ENCODE results near the gene KIF5A.
A peak's percentile ranks its signal among the peaks of the same experiment; 100 is the strongest.

Gene KIF5A

DNA sequence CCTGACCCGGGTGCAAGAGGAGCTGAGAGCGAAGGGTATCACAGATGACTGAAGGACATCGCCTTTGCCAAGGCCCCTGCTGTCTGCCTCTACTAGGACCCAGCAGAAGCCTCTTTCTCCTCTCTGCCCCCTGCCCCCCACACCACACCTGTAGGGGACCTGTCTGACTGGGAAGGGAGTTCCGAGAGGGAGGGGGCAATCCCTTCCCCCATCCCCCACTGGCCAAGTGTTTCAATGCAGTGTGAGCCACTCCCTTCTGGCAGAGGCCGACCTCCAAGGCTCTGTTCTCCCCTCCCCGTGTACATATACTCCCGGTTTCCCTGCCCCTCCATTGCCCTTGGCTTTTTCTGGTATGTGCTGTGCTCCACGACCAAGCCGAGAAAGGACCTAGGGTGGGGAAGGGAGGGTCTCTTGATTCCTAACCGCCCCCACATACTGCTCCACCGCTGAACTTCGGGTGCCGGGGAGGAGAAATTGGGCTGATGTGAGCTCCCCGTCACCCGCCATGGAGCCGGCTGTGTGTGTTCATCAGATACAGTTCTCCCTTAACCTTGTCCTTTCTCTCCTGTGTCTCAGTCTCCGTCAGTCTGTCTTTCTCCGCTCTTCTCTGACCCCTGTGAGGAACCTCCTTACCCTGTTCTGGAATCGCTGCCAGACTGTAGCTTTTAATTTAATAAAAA, 59.4 kb downstream of the KIF5A start:
- Histone ChIP-seq H2BK120ac (ENCODE audit: low read depth, low read length) (no peak overlapping the region), H2BK15ac (ENCODE audit: low read length) (no peak overlapping the region), H3K4ac (ENCODE audit: low read length) (no peak overlapping the region), H3K27ac (replicated peaks; ENCODE audit: low read length) (no peak overlapping the region), H3K23ac (ENCODE audit: low read depth, low read length, poor library complexity) (no peak overlapping the region), H2BK12ac (ENCODE audit: low read length) (no peak overlapping the region), H3K9me3 (replicated peaks in 1 of 2; ENCODE audit: control insufficient read depth in 2 of 2, insufficient read depth in 1 of 2, low read depth in 1 of 2, low read length in 2 of 2) (no peaks in the 10 kb centered on the region), H2AFZ (ENCODE audit: low read length) (no peak overlapping the region), H3K79me1 (ENCODE audit: low read depth, low read length) (no peaks in the 10 kb centered on the region), H3K4me3 (ENCODE audit: low read length in 2 of 2) (no peak overlapping the region), H3K36me3 (replicated peaks in 1 of 2; ENCODE audit: control insufficient read depth in 2 of 2, insufficient read depth in 2 of 2, low read length in 2 of 2) (peaks cover 18 to 44% of the 10 kb centered on the region in 2 donors), H2AK5ac (ENCODE audit: low read depth, low read length) (no peak overlapping the region), H4K91ac (ENCODE audit: low read depth, low read length, poor library complexity) (no peak overlapping the region), H3K14ac (ENCODE audit: low read length) (no peak overlapping the region), H4K8ac (ENCODE audit: low read depth, low read length) (no peak overlapping the region), H3K27me3 (ENCODE audit: control insufficient read depth in 3 of 3, insufficient read depth in 3 of 3, low read depth in 1 of 3, low read length in 3 of 3) (peaks cover 0 to 5% (median 0%) of the 10 kb centered on the region in 3 experiments), H3K4me2 (ENCODE audit: insufficient read depth, low read length, poor library complexity, severe bottlenecking) (no peak overlapping the region), H3K4me1 (ENCODE audit: control insufficient read depth in 2 of 2, insufficient read depth in 1 of 2, low read depth in 1 of 2, low read length in 2 of 2) (peaks cover 14 to 16% of the 10 kb centered on the region in 2 donors), H3K9ac (ENCODE audit: low read depth, low read length, poor library complexity) (no peak overlapping the region), H2BK5ac (ENCODE audit: low read length) (no peak overlapping the region), H3K18ac (ENCODE audit: low read length) (no peak overlapping the region)
- WGBS, 2 donors (ENCODE audit: extremely low coverage in 2 of 2, insufficient read length in 2 of 2, insufficient replicate concordance in 1 of 2), result no CpG with 5 or more reads among the region's 19 CpGs
- no peak for DNase-seq (ENCODE audit: low spot score)

DNA sequence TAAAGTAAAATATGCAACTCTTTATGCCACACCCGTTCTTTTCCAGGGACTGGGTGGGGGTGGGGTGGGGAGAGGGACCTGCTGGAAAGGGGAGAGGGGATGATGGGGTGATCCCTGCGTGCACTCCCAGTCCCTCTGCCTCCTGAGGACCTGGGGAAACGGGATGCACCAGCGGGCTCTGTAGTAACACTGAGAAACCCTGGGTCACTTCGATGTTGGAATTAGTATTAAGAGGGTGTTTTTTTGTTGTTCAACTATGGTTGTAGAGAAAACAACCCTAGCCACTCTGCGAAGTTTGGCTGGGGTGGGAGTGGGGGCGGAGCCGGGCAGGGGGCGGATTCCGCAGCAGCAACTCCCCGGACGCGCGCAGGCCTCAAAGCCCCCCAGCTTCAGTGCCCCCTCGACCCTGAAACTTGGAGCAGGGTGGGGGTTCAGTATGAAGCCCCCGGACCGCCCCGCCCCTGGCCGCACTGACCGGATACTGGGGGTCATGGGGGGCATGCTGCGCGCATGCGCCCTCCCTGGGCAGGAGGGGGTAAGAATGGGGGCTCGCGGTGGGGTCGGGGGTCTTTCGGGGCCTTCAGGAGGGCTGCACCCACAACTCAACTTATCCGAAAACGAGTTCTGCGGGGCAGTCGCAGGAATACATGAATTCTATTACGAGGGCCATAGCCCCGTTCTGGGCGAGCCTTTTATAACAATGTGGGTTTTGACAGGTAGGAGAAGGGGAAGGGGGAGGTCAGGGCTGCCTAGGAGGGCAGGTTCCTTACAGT, 60.1 kb downstream of the KIF5A start:
- Histone ChIP-seq H3K4me1 (ENCODE audit: control insufficient read depth in 2 of 2, insufficient read depth in 1 of 2, low read depth in 1 of 2, low read length in 2 of 2) (peaks cover 14 to 16% of the 10 kb centered on the region in 2 donors), H3K9me3 (replicated peaks in 1 of 2; ENCODE audit: control insufficient read depth in 2 of 2, insufficient read depth in 1 of 2, low read depth in 1 of 2, low read length in 2 of 2) (no peaks in the 10 kb centered on the region)
- no CpG with 5 or more reads among the region's 34 CpGs for WGBS, 2 donors (ENCODE audit: extremely low coverage in 2 of 2, insufficient read length in 2 of 2, insufficient replicate concordance in 1 of 2)

DNA sequence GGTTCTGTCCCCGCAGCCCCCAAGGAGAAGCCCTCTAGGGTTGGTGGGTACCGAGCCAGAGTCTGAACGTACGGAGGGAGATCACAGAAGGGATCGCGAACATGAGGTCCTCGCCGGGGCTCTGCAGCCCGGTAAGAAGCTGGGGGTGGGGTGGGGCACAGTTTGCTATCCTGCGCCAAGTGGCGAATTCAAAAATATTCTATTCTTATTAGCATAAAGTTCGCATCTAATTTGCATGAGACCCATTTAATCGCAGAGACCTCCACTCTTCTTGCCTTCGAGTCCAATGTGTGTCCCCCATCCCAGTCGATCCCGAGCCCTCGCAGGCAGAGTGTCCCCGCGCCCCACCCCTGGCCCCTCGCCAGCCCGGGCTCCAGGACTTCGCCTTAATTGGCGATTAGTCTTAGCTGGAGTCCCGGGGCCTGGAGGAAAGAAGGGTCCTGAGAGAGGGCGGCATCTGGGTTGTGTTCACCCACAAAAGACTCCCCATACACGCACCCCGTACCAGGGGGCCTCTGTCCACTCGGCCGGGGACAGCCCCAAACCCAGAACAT, 60.8 kb downstream of the KIF5A start:
- peak overlapping the region; percentile 44 for H3K18ac ChIP-seq (ENCODE audit: low read length)
- no peak overlapping the region for H4K91ac ChIP-seq (ENCODE audit: low read depth, low read length, poor library complexity)
- no CpG with 5 or more reads among the region's 29 CpGs for WGBS, 2 donors (ENCODE audit: extremely low coverage in 2 of 2, insufficient read length in 2 of 2, insufficient replicate concordance in 1 of 2)
- H2BK120ac ChIP-seq (ENCODE audit: low read depth, low read length), result no peak overlapping the region
- peak overlapping the region; percentile 14 for H2BK15ac ChIP-seq (ENCODE audit: low read length)
- peak overlapping the region; percentile 61 to 84 for H3K4me3 ChIP-seq (ENCODE audit: low read length in 2 of 2)
- H3K4me2 ChIP-seq (ENCODE audit: insufficient read depth, low read length, poor library complexity, severe bottlenecking), result peak overlapping the region; percentile 81
- H2BK12ac ChIP-seq (ENCODE audit: low read length), result no peak overlapping the region
- no peak overlapping the region for H3K27ac ChIP-seq (replicated peaks; ENCODE audit: low read length)
- H3K4ac ChIP-seq (ENCODE audit: low read length), result no peak overlapping the region
- H3K14ac ChIP-seq (ENCODE audit: low read length), result no peak overlapping the region
- H3K9me3 ChIP-seq (replicated peaks in 1 of 2; ENCODE audit: control insufficient read depth in 2 of 2, insufficient read depth in 1 of 2, low read depth in 1 of 2, low read length in 2 of 2), result no peaks in the 10 kb centered on the region
- no peak overlapping the region for H4K8ac ChIP-seq (ENCODE audit: low read depth, low read length)
- H2BK5ac ChIP-seq (ENCODE audit: low read length), result no peak overlapping the region
- DNase-seq (ENCODE audit: low spot score), result no peak
- H2AK5ac ChIP-seq (ENCODE audit: low read depth, low read length), result peak overlapping the region; percentile 19
- no peak overlapping the region for H3K23ac ChIP-seq (ENCODE audit: low read depth, low read length, poor library complexity)
- H3K79me1 ChIP-seq (ENCODE audit: low read depth, low read length), result no peaks in the 10 kb centered on the region
- H2AFZ ChIP-seq (ENCODE audit: low read length), result peak overlapping the region; percentile 97
- H3K36me3 ChIP-seq (replicated peaks in 1 of 2; ENCODE audit: control insufficient read depth in 2 of 2, insufficient read depth in 2 of 2, low read length in 2 of 2), result peaks cover 22 to 58% of the 10 kb centered on the region in 2 donors
- H3K9ac ChIP-seq (ENCODE audit: low read depth, low read length, poor library complexity), result peak overlapping the region; percentile 71
- H3K27me3 ChIP-seq (ENCODE audit: control insufficient read depth in 3 of 3, insufficient read depth in 3 of 3, low read depth in 1 of 3, low read length in 3 of 3), result peaks cover 0 to 5% (median 0%) of the 10 kb centered on the region in 3 experiments
- H3K4me1 ChIP-seq (ENCODE audit: control insufficient read depth in 2 of 2, insufficient read depth in 1 of 2, low read depth in 1 of 2, low read length in 2 of 2), result peaks cover 10 to 11% of the 10 kb centered on the region in 2 donors

More for the DNA sequence above, 60.1 kb downstream of the KIF5A start:
- H4K91ac ChIP-seq (ENCODE audit: low read depth, low read length, poor library complexity), result no peak overlapping the region
- H4K8ac ChIP-seq (ENCODE audit: low read depth, low read length), result no peak overlapping the region
- H3K27me3 ChIP-seq (ENCODE audit: control insufficient read depth in 3 of 3, insufficient read depth in 3 of 3, low read depth in 1 of 3, low read length in 3 of 3), result peaks cover 0 to 5% (median 0%) of the 10 kb centered on the region in 3 experiments
- no peak overlapping the region for H3K27ac ChIP-seq (replicated peaks; ENCODE audit: low read length)
- no peak overlapping the region for H2BK5ac ChIP-seq (ENCODE audit: low read length)
- H3K4ac ChIP-seq (ENCODE audit: low read length), result no peak overlapping the region
- H3K23ac ChIP-seq (ENCODE audit: low read depth, low read length, poor library complexity), result no peak overlapping the region
- H2BK15ac ChIP-seq (ENCODE audit: low read length), result peak overlapping the region; percentile 14
- H2AK5ac ChIP-seq (ENCODE audit: low read depth, low read length), result peak overlapping the region; percentile 19
- H3K14ac ChIP-seq (ENCODE audit: low read length), result no peak overlapping the region
- peak overlapping the region; percentile 44 for H3K18ac ChIP-seq (ENCODE audit: low read length)
- no peaks in the 10 kb centered on the region for H3K79me1 ChIP-seq (ENCODE audit: low read depth, low read length)
- H2BK12ac ChIP-seq (ENCODE audit: low read length), result no peak overlapping the region
- peak overlapping the region; percentile 71 for H3K9ac ChIP-seq (ENCODE audit: low read depth, low read length, poor library complexity)
- peaks cover 20 to 51% of the 10 kb centered on the region in 2 donors for H3K36me3 ChIP-seq (replicated peaks in 1 of 2; ENCODE audit: control insufficient read depth in 2 of 2, insufficient read depth in 2 of 2, low read length in 2 of 2)
- peak overlapping the region; percentile 81 for H3K4me2 ChIP-seq (ENCODE audit: insufficient read depth, low read length, poor library complexity, severe bottlenecking)
- H3K4me3 ChIP-seq (ENCODE audit: low read length in 2 of 2), result peak overlapping the region in 1 of 2 donors; percentile 76
- DNase-seq (ENCODE audit: low spot score), result no peak
- H2BK120ac ChIP-seq (ENCODE audit: low read depth, low read length), result no peak overlapping the region
- H2AFZ ChIP-seq (ENCODE audit: low read length), result peak overlapping the region; percentile 97

Measured in neuronal stem cell (in vitro differentiated cells).